H1 (cell line): ENCODE results near the gene CDHR2. TPM values are rescaled to one million over a fixed set of nuclear protein-coding genes. Genes with fewer than 3 reads are reported as not detected.

Experiments used
- CTCF ChIA-PET: fragments of 300-600 bp; sonication (Branson Sonifier 250); formaldehyde crosslinking; loops from one replicate; lab custom pipeline; 2021; ENCODE audit not compliant: partially characterized antibody; lab: Charles Lee
- POLR2A ChIA-PET: fragments of 300-600 bp; sonication (Branson Sonifier 250); formaldehyde crosslinking; loops from one replicate; lab custom pipeline; 2021; ENCODE audit warnings: inconsistent platforms; ENCODE audit not compliant: partially characterized antibody; lab: Charles Lee
- DNase-seq, 2 experiments: peaks; one replicate each; pipeline versions ENCODE4 v3.0.0 to v3.0.0-alpha.2; 2010 to 2022; ENCODE audit warnings: low spot score in 2 of 2, low read depth in 1 of 2, mixed read lengths in 1 of 2
- FAIRE-seq: peaks from 2 replicates; lab custom pipeline; 2011; peaks lifted over from hg19 to GRCh38; lab: Jason Lieb, UNC
- H2AFZ ChIP-seq: 2 replicates; pipeline ENCODE4 v1.8.1; 2012; ENCODE audit warnings: low read length, inconsistent platforms
- H2AK5ac ChIP-seq: 2 replicates; pipeline ENCODE4 v1.6.1; 2013; ENCODE audit warnings: low read depth, low read length
- H2BK120ac ChIP-seq: replicated peaks from 2 replicates; pipeline ENCODE3; 2013; ENCODE audit warnings: low read depth, low read length, inconsistent platforms
- H2BK12ac ChIP-seq: 2 replicates; pipeline ENCODE4 v1.6.1; 2013; ENCODE audit warnings: low read depth, low read length
- H2BK15ac ChIP-seq: 2 replicates; pipeline ENCODE4 v1.6.1; 2013; ENCODE audit warnings: low read length
- H2BK20ac ChIP-seq: 2 replicates; pipeline ENCODE4 v1.6.1; 2013; ENCODE audit warnings: low read length
- H2BK5ac ChIP-seq: 2 replicates; pipeline ENCODE4 v1.6.1; 2013; ENCODE audit warnings: low read depth, low read length
- H3K14ac ChIP-seq: 2 replicates; pipeline ENCODE4 v1.6.1; 2013; ENCODE audit warnings: inconsistent platforms; ENCODE audit not compliant: insufficient read length
- H3K18ac ChIP-seq: 2 replicates; pipeline ENCODE4 v1.6.1; 2013; ENCODE audit warnings: low read length; ENCODE audit errors: extremely low read depth
- H3K23ac ChIP-seq: 2 replicates; pipeline ENCODE4 v1.6.1; 2013; ENCODE audit warnings: inconsistent platforms; ENCODE audit not compliant: insufficient read length
- H3K23me2 ChIP-seq: 2 replicates; pipeline ENCODE4 v1.6.1; 2013; ENCODE audit warnings: low read depth, low read length
- H3K27ac ChIP-seq: 2 replicates; pipeline ENCODE4 v1.6.1; 2011; ENCODE audit warnings: low read depth, low read length, inconsistent platforms
- H3K27me3 ChIP-seq, 4 experiments: replicated peaks in 1 of 4; 1 replicate in 1 of 4; 2 replicates in 3 of 4; pipeline versions ENCODE4 v1.6.1 to v1.8.1; 2011 to 2013; ENCODE audit warnings: low read length in 3 of 4, mild to moderate bottlenecking in 3 of 4, inconsistent platforms in 2 of 4, mixed read lengths in 2 of 4, moderate library complexity in 1 of 4; ENCODE audit not compliant: control insufficient read depth in 3 of 4, insufficient read depth in 3 of 4; ENCODE audit errors: extremely low read depth in 1 of 4
- H3K36me3 ChIP-seq, 4 experiments: 2 replicates each; pipeline versions ENCODE4 v1.6.1 to v1.8.1; 2011 to 2013; ENCODE audit warnings: mild to moderate bottlenecking in 4 of 4, low read length in 3 of 4, moderate library complexity in 2 of 4, control low read depth in 1 of 4, inconsistent platforms in 1 of 4; ENCODE audit not compliant: insufficient read depth in 4 of 4, control insufficient read depth in 2 of 4
- H3K4ac ChIP-seq: replicated peaks from 2 replicates; pipeline ENCODE3; 2013; ENCODE audit warnings: low read length, low read depth, mixed read lengths, inconsistent platforms; ENCODE audit not compliant: insufficient read length
- H3K4me1 ChIP-seq, 4 experiments: replicated peaks in 1 of 4; 1 replicate in 1 of 4; 2 replicates in 3 of 4; pipeline versions ENCODE4 v1.6.1 to v1.8.1; 2011 to 2013; ENCODE audit warnings: low read length in 3 of 4, inconsistent platforms in 2 of 4, mixed read lengths in 1 of 4; ENCODE audit not compliant: insufficient read depth in 4 of 4, control insufficient read depth in 3 of 4
- H3K4me2 ChIP-seq, 2 experiments: 2 replicates each; pipeline versions ENCODE4 v1.6.1 to v1.8.1; 2011 to 2013; ENCODE audit warnings: low read depth in 2 of 2, low read length in 2 of 2, control low read depth in 1 of 2, inconsistent platforms in 1 of 2, mild to moderate bottlenecking in 1 of 2; ENCODE audit not compliant: insufficient read depth in 1 of 2
- H3K4me3 ChIP-seq, 4 experiments: fragments of 200-600, 300-600 bp in 1 of 4; sonication (generic), shearing (Covaris generic), sonication (Bioruptor Twin) in 1 of 4; 2 replicates each; pipeline versions ENCODE4 v1.5.1 to v1.8.1; 2011 to 2016; ENCODE audit warnings: low read length in 4 of 4, low read depth in 3 of 4, control low read depth in 2 of 4, inconsistent platforms in 2 of 4, mild to moderate bottlenecking in 2 of 4, mixed read lengths in 1 of 4, moderate library complexity in 1 of 4; ENCODE audit not compliant: insufficient read depth in 2 of 4; ENCODE audit errors: extremely low read depth in 1 of 4
- H3K56ac ChIP-seq: replicated peaks from 2 replicates; pipeline ENCODE3; 2013; ENCODE audit warnings: low read depth, mild to moderate bottlenecking, mixed read lengths, low read length, inconsistent platforms; ENCODE audit not compliant: insufficient read length
- H3K79me1 ChIP-seq: 2 replicates; pipeline ENCODE4 v1.6.1; 2013; ENCODE audit warnings: low read depth, low read length, control low read depth
- H3K79me2 ChIP-seq, 2 experiments: 2 replicates each; pipeline versions ENCODE4 v1.6.1 to v1.8.1; 2012 to 2013; ENCODE audit warnings: low read length in 2 of 2, mild to moderate bottlenecking in 2 of 2, inconsistent platforms in 1 of 2; ENCODE audit not compliant: insufficient read depth in 2 of 2, control insufficient read depth in 1 of 2
- H3K9ac ChIP-seq, 4 experiments: replicated peaks in 1 of 4; 1 replicate in 1 of 4; 2 replicates in 3 of 4; pipeline versions ENCODE4 v1.6.1 to v1.8.1; 2011 to 2013; ENCODE audit warnings: low read depth in 3 of 4, low read length in 3 of 4, control low read depth in 2 of 4, mild to moderate bottlenecking in 2 of 4, moderate library complexity in 2 of 4, inconsistent platforms in 1 of 4; ENCODE audit errors: extremely low read depth in 1 of 4
- H3K9me3 ChIP-seq, 2 experiments: 2 replicates each; pipeline versions ENCODE4 v1.6.1 to v1.8.1; 2012 to 2013; ENCODE audit warnings: mild to moderate bottlenecking in 2 of 2, moderate library complexity in 2 of 2, control low read depth in 1 of 2, inconsistent platforms in 1 of 2, low read depth in 1 of 2, low read length in 1 of 2, mixed read lengths in 1 of 2; ENCODE audit not compliant: insufficient read depth in 2 of 2
- H4K20me1 ChIP-seq, 2 experiments: replicated peaks in 1 of 2; 2 replicates each; pipeline versions ENCODE3 to v1.8.1; 2011 to 2013; ENCODE audit warnings: inconsistent platforms in 2 of 2, low read length in 2 of 2, mild to moderate bottlenecking in 1 of 2; ENCODE audit not compliant: insufficient read depth in 2 of 2, control insufficient read depth in 1 of 2
- H4K5ac ChIP-seq: 2 replicates; pipeline ENCODE4 v1.6.1; 2013; ENCODE audit warnings: low read length, low read depth, mixed read lengths, inconsistent platforms; ENCODE audit not compliant: insufficient read length
- H4K8ac ChIP-seq: 2 replicates; pipeline ENCODE4 v1.8.0; 2013; ENCODE audit warnings: mild to moderate bottlenecking, moderate library complexity, low read length, inconsistent platforms; ENCODE audit not compliant: insufficient read depth; ENCODE audit errors: extremely low read depth
- H4K91ac ChIP-seq: replicated peaks from 2 replicates; pipeline ENCODE3; 2013; ENCODE audit warnings: low read length, mixed read lengths, inconsistent platforms; ENCODE audit not compliant: insufficient read length
- MAFK ChIP-seq: IDR thresholded peaks from 2 replicates; pipeline ENCODE4 v1.6.1; 2012; ENCODE audit warnings: low read depth, mild to moderate bottlenecking, improper control_type of control experiment, low read length
- POLR2A ChIP-seq, 2 experiments: IDR thresholded peaks; 1 replicate in 1 of 2; 2 replicates in 1 of 2; pipeline ENCODE4 v1.6.1; 2011; ENCODE audit warnings: low read depth in 2 of 2, low read length in 2 of 2, mild to moderate bottlenecking in 2 of 2; ENCODE audit errors: control extremely low read depth in 1 of 2
- RAD21 ChIP-seq, 2 experiments: IDR thresholded peaks in 1 of 2; conservative IDR thresholded peaks in 1 of 2; 2 replicates each; pipeline ENCODE4 v1.6.1; 2011; ENCODE audit warnings: low read depth in 2 of 2, low read length in 2 of 2, improper control_type of control experiment in 1 of 2, inconsistent platforms in 1 of 2, mild to moderate bottlenecking in 1 of 2, moderate library complexity in 1 of 2
- WGBS, 2 experiments: shearing (Covaris generic) in 1 of 2; methylation state at CpG; one replicate each; pipeline versions ENCODE4 v1.1.6 to v1.1.7; 2013 to 2015; ENCODE audit warnings: low lambda C conversion rate in 2 of 2, mixed read lengths in 2 of 2, inconsistent platforms in 1 of 2, low coverage in 1 of 2, missing lambda C conversion rate in 1 of 2; ENCODE audit not compliant: insufficient replicate concordance in 2 of 2, insufficient coverage in 1 of 2, insufficient read length in 1 of 2; ENCODE audit errors: extremely low coverage in 1 of 2, missing lambda C conversion rate in 1 of 2; 5-methylcytosine and 5-hydroxymethylcytosine counted together
- polyA plus RNA-seq, 7 experiments: library from polyadenylated mRNA; depleted of rRNA in 3 of 7; stranded (reverse) in 5 of 7; unstranded in 2 of 7; fragments of >200 nt in 5 of 7; fragments of 200-250 nt in 2 of 7; gene quantifications; 1 replicate in 5 of 7; 2 replicates in 1 of 7; 4 replicates in 1 of 7; pipeline versions ENCODE4 v1.2.1 to v1.2.3, GENCODE V29; 2011 to 2013; ENCODE audit warnings: missing spikeins in 2 of 7, mixed read lengths in 2 of 7
- total RNA-seq: library from RNA; stranded (reverse); fragmentation: NEBNext Ultra II Directional; extraction: Animal tissue kit (Norgen Biotek cat#: 25700); gene quantifications from 2 replicates; pipeline ENCODE4 v1.2.1, GENCODE V29; 2021

Gene CDHR2
- total and polyA plus RNA-seq, 2 of the 8 experiments (the other 6 are each of a cell fraction or from before 2014, with no cell fraction given): 0.02 to 0.43 TPM

GRCh38 chr5:176532795-176533194, 16.3 kb upstream of the CDHR2 start:
- Histone ChIP-seq H2BK20ac (no peak overlapping the region), H3K27ac (peak overlapping the region; percentile 54; the same call in 1 of the 2 replicates), H3K18ac (no peak overlapping the region), H3K79me1 (peaks cover 14% of the 10 kb centered on the region), H3K56ac (no peak overlapping the region), H3K4ac (no peak overlapping the region), H4K5ac (no peak overlapping the region), H3K14ac (no peak overlapping the region), H3K9ac (no peak overlapping the region; a peak in 1 of 7 replicates), H2BK12ac (no peak overlapping the region), H4K8ac (peak overlapping the region; percentile 7; the same call in 1 of the 2 replicates), H3K36me3 (peaks cover 34 to 59% (median 43%) of the 10 kb centered on the region in 4 experiments), H4K91ac (no peak overlapping the region), H3K4me1 (peaks cover 4 to 20% (median 18%) of the 10 kb centered on the region in 4 experiments), H3K4me3 (no peak overlapping the region), H2AFZ (no peak overlapping the region), H2AK5ac (no peak overlapping the region), H3K79me2 (peaks cover 36 to 56% of the 10 kb centered on the region in 2 experiments), H3K27me3 (no peaks in the 10 kb centered on the region), H3K23me2 (peaks cover 10% of the 10 kb centered on the region), H2BK120ac (no peak overlapping the region), H3K23ac (no peak overlapping the region), H2BK15ac (no peak overlapping the region), H3K9me3 (no peaks in the 10 kb centered on the region), H4K20me1 (peaks cover 33 to 46% of the 10 kb centered on the region in 2 experiments), H3K4me2 (no peak overlapping the region; a peak in 1 of 4 replicates), H2BK5ac (peak overlapping the region; percentile 52; the same call in 1 of the 2 replicates)
- CTCF ChIA-PET: interaction anchor here (2.0 to 2.6 kb wide), 2 partner anchors 11 to 64 kb away, joined by 5 to 8 read pairs; no protein-coding TSS in a partner anchor
- no peak for FAIRE-seq
- 95% methylated on average over 9 of the region's 9 CpGs; no CpG with 5 or more reads in 1 of the 2 experiments for WGBS, 2 experiments
- POLR2A ChIA-PET: interaction anchor here (0.9 to 26.0 kb wide), 5 partner anchors 4 to 43 kb away, joined by 4 to 458 read pairs (median 6); partner anchors contain the start of gene RNF44
- TF ChIP-seq POLR2A (IDR thresholded peaks at IDR 0.05; ENCODE audit: control extremely low read depth in 1 of 2, low read depth in 2 of 2, low read length in 2 of 2): 0 out of 3 replicates have a peak, but pooled peaks of 1 of the 2 experiments have one; percentile 13
- no peak for TF ChIP-seq RAD21 (IDR thresholded peaks at IDR 0.05 in 1 of 2, conservative IDR thresholded peaks at IDR 0.05 in 1 of 2; ENCODE audit: low read depth in 2 of 2, low read length in 2 of 2)
- TF ChIP-seq MAFK: no peak
- DNase-seq: no peak
